Activated naive CD4-positive, alpha-beta T cell treated with anti-CD3 and anti-CD28 coated beads, Interleukin-2, amount 50 U/mL, for 24 hours (primary cell): ENCODE data around the gene QRICH1.

ENCODE experiments used
- H3K27ac Mint-ChIP-seq: one replicate; pipeline ENCODE4 v1.8.0; 2021; ENCODE audit warnings: mild to moderate bottlenecking, mixed read lengths
- H3K27me3 Mint-ChIP-seq: one replicate; pipeline ENCODE4 v1.8.0; 2021; ENCODE audit warnings: mixed read lengths
- H3K36me3 Mint-ChIP-seq: one replicate; pipeline ENCODE4 v1.8.0; 2021; ENCODE audit warnings: mixed read lengths
- H3K4me1 Mint-ChIP-seq: one replicate; pipeline ENCODE4 v1.8.0; 2021; ENCODE audit warnings: mixed read lengths
- H3K4me3 Mint-ChIP-seq: one replicate; pipeline ENCODE4 v1.8.0; 2021; ENCODE audit warnings: mild to moderate bottlenecking, mixed read lengths
- H3K9me3 Mint-ChIP-seq: one replicate; pipeline ENCODE4 v1.8.0; 2021; ENCODE audit warnings: mixed read lengths

Gene QRICH1

DNA sequence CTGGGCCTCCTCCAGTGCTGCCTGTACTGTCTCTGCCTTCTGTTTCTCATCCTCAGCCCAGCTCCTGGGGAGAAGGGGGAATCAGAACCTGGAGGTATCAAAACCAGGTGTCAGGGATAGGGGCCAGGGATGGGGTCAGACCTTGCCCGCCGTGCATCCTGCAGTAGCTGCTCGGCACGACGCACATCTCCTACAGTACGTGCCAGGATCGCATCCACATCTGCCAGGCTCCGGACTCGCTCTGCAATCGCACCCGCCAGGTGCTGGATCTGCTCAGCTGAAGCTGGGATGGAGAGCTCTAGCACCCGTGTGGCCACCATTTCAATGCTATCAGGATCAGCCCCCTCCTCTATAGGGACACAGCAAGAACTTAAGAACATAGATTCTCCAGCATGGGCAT lies 28.2 kb upstream of the QRICH1 start:
- H3K27ac Mint-ChIP-seq, result peak overlapping the region; percentile 70
- peaks cover 2% of the 10 kb centered on the region for H3K36me3 Mint-ChIP-seq
- peak overlapping the region; percentile 92 for H3K4me3 Mint-ChIP-seq
- no peaks in the 10 kb centered on the region for H3K27me3 Mint-ChIP-seq
- H3K9me3 Mint-ChIP-seq, result no peaks in the 10 kb centered on the region
- peaks cover 23% of the 10 kb centered on the region for H3K4me1 Mint-ChIP-seq

DNA sequence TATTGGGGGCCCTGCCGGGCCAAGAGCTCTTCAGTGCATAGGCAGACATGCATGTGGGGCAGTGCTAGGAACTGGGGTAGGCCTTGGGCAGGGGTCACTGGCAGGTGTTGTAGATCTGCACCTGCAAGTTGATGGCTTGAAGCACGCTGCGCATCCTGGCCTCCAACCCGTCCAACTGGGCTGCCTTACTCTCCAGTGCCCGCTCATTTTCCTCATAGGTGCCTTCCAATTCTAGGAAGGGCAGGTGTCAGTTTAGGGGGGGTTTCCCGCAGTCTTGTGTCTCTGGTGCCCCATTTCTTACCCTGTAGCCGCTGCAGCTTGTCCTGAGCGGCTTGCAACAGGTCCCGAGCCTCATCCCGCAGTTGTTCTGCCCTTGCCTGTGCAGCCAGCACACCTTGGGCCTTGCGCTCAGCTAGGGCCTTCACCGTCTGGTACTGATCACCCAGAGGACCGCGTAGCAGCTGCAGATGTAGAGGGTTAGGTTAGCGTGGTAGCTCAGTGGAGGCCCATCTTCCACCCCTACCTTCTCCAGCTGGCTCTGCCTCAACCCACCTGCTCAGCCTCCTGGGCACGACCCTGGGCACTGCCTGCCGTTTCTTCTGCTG lies 27.4 kb upstream of the QRICH1 start:
- Mint-ChIP-seq H3K27me3 (no peaks in the 10 kb centered on the region), H3K36me3 (peaks cover 2% of the 10 kb centered on the region), H3K4me1 (peaks cover 23% of the 10 kb centered on the region), H3K9me3 (no peaks in the 10 kb centered on the region), H3K4me3 (peak overlapping the region; percentile 92), H3K27ac (peak overlapping the region; percentile 74)

DNA sequence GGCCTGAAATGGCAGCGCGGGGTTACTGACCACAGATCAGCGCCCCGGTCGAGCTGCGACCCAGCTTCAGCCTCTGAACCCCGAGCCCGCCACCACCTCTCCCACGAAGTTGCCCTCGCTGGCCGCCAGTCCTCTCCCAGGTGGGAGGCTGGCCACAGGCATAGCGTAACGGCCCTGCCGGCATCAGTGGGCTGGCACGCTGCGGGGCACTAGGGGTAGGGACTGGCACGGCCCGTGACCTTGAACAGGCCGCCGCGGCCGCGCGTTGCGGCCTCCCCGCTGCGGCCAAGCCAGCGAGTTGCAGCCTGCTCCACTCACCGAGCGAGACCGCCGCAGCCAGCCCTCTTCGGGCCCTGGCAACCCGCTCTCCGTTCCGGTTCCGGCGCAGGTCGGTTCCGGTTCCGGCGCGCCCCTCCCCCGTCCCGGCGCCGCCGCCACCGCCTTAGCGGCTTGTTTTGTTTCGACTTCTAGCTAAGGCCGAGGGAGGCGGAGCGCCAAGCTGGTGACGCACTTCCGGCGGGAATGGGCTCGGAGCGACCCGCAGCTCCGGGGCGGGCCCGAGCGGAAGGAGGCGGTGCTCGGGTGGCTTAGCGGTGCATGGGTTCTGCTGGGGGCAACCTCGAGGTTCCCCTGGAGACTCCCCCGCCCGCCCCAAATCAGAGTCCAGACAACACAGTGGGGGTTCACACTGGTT lies 26.7 kb upstream of the QRICH1 start, which contains the start of gene USP19:
Gene USP19, minus strand, starts transcription at position 386 of the 694 bp plus-strand sequence. CDS start 1,678 bp downstream, outside the sequence.
- no peaks in the 10 kb centered on the region for H3K27me3 Mint-ChIP-seq
- no peaks in the 10 kb centered on the region for H3K9me3 Mint-ChIP-seq
- H3K36me3 Mint-ChIP-seq, result peaks cover 2% of the 10 kb centered on the region
- H3K4me3 Mint-ChIP-seq, result peak within 1 kb of the TSS; percentile 92
- peaks cover 23% of the 10 kb centered on the region for H3K4me1 Mint-ChIP-seq
- peak within 1 kb of the TSS; percentile 90 for H3K27ac Mint-ChIP-seq

DNA sequence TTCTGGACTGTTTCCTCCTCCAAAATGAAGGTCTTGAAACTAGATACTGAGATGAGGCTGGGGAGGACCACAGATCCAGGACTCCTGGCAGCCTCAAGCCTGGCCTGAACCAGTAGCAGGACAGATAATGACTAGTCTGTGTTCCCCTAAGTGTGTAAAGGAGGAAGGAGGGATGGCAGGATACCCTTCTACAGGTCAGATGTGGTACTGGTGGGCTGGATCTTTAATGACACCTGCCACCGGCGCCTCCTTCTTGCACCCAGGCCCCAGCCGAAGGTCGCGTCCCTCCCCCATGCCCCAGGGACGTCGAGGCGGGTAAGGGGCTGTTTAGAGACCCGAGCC lies 26.2 kb upstream of the QRICH1 start:
- Mint-ChIP-seq H3K9me3 (no peaks in the 10 kb centered on the region), H3K36me3 (peaks cover 2% of the 10 kb centered on the region), H3K27me3 (no peaks in the 10 kb centered on the region), H3K4me1 (peaks cover 23% of the 10 kb centered on the region), H3K27ac (peak overlapping the region; percentile 90), H3K4me3 (peak overlapping the region; percentile 92)

DNA sequence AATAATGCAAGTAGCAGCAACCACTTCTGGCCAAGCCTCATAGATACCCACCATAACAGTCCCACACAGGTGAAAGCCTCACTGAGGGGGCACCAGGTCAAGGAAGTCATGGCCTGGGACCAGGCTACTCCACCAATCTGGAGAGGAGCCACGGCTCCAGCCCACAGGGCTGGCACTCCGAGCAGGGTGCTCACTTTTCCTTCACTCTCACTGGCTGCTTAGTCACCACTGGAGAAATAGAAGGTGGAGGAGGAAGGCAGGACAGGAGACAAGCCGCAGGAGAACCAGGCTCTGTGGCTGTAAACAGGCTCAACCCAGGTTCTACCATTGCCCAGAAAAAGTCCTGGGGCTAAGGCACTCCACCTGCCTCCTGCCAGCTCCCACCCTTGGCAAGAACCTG lies 25.6 kb upstream of the QRICH1 start:
- Mint-ChIP-seq H3K4me3 (peak overlapping the region; percentile 92), H3K36me3 (peaks cover 2% of the 10 kb centered on the region), H3K4me1 (peaks cover 23% of the 10 kb centered on the region), H3K27me3 (no peaks in the 10 kb centered on the region), H3K9me3 (no peaks in the 10 kb centered on the region), H3K27ac (peak overlapping the region; percentile 51)

DNA sequence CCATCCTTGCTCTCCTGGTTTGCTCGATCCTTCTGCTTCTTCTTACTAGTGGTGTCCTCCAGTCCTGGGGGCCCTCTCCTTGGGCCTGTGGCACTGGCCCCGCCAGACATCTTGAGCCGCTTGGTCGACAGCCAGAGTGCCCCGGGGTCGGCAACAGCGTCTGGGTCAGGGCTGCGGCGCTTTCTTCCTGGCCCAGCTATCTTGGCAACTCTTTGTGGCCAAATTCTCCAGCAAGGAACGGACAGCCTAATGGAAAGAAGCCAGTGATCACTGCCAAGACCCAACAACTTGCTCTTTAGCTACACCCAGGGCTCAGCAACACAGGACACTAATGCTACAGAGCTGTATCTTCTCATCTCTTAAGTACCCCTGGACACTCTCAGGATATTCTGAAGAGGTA lies 25.2 kb upstream of the QRICH1 start:
- Mint-ChIP-seq H3K27ac (peak overlapping the region; percentile 51), H3K4me3 (peak overlapping the region; percentile 92), H3K9me3 (no peaks in the 10 kb centered on the region), H3K4me1 (peaks cover 23% of the 10 kb centered on the region), H3K36me3 (peaks cover 2% of the 10 kb centered on the region), H3K27me3 (no peaks in the 10 kb centered on the region)

DNA sequence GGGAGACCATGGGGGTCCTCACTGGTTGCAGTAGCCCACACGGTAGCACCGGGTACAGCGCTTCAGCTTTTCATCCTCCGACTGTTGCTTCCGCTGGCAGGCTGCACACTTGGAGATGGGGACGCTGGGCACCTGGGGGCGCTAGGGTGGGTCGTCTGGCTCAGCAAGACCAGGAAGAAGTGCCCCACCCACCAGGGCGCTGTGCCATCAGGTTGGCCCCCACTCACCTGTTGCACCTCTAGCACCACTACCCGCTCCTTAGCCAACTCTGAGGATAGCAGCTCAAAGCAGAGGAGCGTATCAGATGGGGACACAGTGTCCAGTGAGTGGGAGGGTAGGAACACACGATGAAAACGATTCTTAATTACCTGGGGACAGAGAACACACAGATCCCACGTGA lies 18.4 kb upstream of the QRICH1 start:
- Mint-ChIP-seq H3K4me1 (peaks cover under 1% of the 10 kb centered on the region), H3K36me3 (peaks cover 2% of the 10 kb centered on the region), H3K27ac (no peak overlapping the region), H3K27me3 (no peaks in the 10 kb centered on the region), H3K4me3 (no peak overlapping the region), H3K9me3 (no peaks in the 10 kb centered on the region)

DNA sequence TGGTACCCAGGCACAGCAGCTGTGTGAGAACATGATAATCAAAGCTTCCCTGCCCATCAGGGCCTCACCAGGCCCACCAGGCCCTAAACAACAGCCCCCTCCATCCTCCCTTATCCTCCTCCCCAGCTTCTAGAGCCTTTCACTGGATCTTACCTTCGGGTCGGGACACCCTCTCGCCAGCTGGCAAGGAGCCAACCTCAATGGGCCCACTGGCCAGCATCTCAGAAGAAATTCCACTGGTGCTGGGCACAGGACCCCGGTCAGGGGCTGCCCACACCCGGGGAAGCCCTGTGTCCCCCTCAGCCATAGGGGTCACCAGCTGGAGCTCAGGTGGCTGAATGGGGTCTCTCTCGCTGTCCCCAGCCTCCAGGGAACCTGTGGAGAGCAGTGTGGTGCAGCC lies 17.5 kb upstream of the QRICH1 start:
- no peaks in the 10 kb centered on the region for H3K9me3 Mint-ChIP-seq
- no peak overlapping the region for H3K4me3 Mint-ChIP-seq
- peaks cover 2% of the 10 kb centered on the region for H3K36me3 Mint-ChIP-seq
- H3K27me3 Mint-ChIP-seq, result no peaks in the 10 kb centered on the region
- no peak overlapping the region for H3K27ac Mint-ChIP-seq
- no peaks in the 10 kb centered on the region for H3K4me1 Mint-ChIP-seq

DNA sequence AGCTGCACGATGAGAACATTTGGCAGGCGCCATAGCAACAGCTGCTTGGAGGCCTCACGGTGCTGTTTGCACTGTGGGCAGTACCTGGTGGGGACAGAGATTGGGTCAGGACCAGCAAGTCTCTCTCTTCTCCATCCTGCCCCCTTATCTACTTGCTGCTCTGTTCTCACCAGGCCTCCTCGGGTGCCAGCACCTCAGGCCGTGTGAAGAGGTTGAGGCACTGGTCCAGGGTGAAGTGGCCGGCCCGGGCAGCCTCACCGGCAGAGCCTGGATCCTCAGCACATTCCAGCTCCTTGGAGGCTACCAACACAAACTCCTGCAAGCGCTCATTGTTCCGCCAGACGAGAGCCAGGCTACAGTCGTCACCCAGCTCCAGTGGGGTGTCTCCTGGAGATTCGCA lies 16.9 kb upstream of the QRICH1 start:
- no peak overlapping the region for H3K4me3 Mint-ChIP-seq
- no peak overlapping the region for H3K27ac Mint-ChIP-seq
- no peaks in the 10 kb centered on the region for H3K9me3 Mint-ChIP-seq
- H3K36me3 Mint-ChIP-seq, result peaks cover 2% of the 10 kb centered on the region
- H3K27me3 Mint-ChIP-seq, result no peaks in the 10 kb centered on the region
- H3K4me1 Mint-ChIP-seq, result peaks cover 2% of the 10 kb centered on the region

DNA sequence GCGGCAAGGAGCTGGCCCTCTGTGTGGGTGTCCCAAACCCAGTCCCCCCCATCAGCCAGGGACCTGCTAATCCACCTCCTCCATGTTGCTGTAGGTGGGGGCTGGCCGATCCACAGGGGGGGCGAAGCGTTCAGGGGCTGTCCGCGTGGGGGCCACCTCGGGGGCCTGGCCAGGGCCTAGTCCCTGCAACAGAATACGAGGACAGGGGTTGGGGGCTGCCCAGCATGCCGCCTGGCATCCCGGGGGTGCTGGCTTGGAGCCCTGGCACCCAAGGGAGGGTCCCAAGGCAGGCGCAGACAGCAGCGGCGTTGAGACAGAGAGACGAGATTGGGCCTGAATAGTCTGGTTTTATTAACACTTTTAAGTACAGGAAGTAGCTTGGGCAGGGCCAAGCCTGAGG lies 14.5 kb upstream of the QRICH1 start:
- H3K4me1 Mint-ChIP-seq, result peaks cover 22% of the 10 kb centered on the region
- H3K36me3 Mint-ChIP-seq, result peaks cover 4% of the 10 kb centered on the region
- H3K27me3 Mint-ChIP-seq, result no peaks in the 10 kb centered on the region
- H3K9me3 Mint-ChIP-seq, result no peaks in the 10 kb centered on the region
- no peak overlapping the region for H3K4me3 Mint-ChIP-seq
- H3K27ac Mint-ChIP-seq, result no peak overlapping the region

DNA sequence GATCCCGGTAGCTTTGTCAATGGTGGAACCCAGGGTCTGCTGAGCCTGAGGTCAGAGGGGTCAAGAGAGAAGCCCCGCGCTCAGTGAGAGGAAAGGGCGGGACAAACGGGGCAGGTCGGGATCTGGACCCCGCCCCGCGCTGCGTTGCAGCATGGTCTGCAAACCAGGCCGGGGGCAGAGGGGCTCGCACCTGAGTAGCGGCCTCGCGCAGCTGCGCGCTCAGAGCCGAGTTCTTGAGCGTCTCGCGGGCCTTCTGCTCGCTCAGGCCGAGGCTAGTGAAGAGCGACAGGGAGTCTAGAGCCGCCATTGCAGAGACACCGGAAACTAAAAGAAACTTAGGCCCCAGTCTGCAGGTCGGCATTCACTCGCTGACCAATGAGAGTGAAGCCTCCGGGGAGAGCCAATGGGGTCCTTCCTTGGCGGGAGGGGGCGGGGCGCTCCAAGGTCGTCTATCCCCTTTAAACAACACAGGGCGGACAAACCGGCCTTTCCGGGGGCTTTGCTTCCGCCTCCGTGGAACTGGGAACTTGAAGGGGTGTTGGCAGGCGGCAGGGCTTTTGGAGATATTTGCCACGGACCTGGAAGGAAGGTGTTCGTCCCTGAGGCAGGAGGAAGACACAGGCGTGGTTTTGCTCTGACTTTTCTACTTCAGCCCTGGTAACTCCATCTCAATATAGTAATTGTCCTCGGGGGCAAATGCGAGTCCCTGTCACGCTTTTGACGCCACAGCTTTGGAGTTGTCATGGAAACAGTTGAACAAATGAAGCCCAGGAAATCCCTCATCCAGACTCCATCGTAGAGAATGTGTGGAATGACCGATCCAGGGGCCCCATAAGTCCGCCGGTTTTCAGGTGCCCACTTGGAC lies 10.8 kb upstream of the QRICH1 start, which contains the start of gene QARS1:
Gene QARS1, minus strand, starts transcription at position 331 of the 865 bp plus-strand sequence. Its CDS starts 24 bp downstream, at position 307.
- Mint-ChIP-seq H3K9me3 (no peaks in the 10 kb centered on the region), H3K36me3 (peaks cover 5% of the 10 kb centered on the region), H3K4me3 (peak within 1 kb of the TSS; percentile 97), H3K27ac (peak within 1 kb of the TSS; percentile 98), H3K27me3 (no peaks in the 10 kb centered on the region), H3K4me1 (peaks cover 24% of the 10 kb centered on the region)

DNA sequence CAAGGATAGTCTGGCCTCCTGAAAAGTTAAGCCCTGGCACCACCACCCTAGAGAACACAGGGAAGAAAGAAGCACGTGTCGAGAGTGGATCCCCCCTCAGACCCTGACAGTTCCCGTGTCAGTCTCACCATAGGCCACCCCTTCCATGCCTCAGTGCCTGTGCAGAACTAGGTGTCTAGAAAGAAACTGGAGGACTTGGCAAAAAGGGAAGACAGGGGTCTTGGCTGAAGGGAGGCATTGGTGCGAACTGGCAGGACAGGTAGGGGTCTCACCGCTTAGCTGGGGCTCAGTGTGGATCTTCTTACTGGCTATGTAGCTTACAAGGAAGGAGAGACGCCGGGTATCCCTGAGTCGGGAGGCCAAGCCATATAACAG lies 10.2 kb upstream of the QRICH1 start:
- peak overlapping the region; percentile 98 for H3K27ac Mint-ChIP-seq
- peak overlapping the region; percentile 97 for H3K4me3 Mint-ChIP-seq
- H3K4me1 Mint-ChIP-seq, result peaks cover 24% of the 10 kb centered on the region
- no peaks in the 10 kb centered on the region for H3K9me3 Mint-ChIP-seq
- H3K36me3 Mint-ChIP-seq, result peaks cover 8% of the 10 kb centered on the region
- no peaks in the 10 kb centered on the region for H3K27me3 Mint-ChIP-seq

DNA sequence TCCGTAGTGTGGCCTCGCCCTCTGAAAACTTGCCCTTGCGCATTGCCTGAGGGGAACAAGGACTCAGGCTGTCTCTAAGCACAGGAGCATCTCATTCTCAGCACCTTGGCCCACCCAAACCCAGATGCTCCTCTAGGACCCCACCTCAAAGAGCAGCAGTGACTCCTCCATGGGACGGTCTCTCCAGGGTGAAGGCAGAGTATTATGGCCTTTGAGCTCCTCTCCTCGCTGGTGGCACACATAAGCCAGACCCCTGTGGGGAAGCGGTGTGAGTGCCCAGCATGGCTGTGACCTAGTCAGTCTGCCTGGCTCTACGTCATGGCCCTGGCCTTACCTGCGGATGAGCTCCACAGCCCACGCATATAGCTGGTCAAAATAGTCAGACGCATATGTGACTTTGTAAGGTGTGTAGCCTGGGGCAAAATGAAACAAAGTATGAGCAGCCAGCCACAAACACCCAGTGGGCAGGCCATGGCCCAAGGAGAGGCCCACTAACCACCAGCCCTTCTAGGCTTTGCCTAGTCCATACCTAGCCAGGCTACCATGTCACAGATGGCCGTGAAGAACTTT lies 6.3 kb upstream of the QRICH1 start:
- Mint-ChIP-seq H3K27ac (no peak overlapping the region), H3K36me3 (peaks cover 8% of the 10 kb centered on the region), H3K27me3 (no peaks in the 10 kb centered on the region)

DNA sequence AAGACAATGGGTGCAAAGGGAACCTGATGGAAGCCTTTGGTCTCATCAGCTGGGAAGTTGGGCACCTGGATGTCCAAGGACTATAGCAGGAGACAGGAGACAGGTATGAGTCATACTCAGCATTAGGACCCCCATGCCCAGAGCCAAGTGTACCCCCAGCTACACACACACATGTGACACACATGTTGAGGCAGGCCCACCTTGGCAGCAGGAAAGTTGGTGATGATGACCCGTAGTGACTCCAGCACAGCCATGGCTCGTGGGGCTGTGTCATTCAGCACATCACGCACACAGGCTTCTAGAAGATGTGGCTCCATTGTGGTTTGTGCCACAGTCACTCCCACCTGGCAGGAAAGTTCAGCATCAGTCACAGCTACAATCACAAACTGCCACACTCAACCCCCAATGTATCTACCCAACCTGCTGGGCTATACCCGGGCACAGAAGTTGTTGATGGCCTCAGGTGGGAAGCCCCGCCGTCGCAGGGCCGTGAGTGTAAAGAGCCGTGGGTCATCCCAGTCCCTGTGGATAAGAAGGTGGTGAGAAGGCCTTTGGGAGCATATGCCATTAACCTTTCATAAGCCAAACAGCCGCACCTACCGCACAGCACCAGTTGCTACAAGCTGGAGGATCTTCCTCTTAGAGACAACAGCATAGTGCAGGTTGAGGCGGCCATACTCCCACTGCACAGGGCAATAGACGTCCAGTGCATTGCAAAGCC lies 5.2 kb upstream of the QRICH1 start:
- H3K9me3 Mint-ChIP-seq, result no peaks in the 10 kb centered on the region
- no peak overlapping the region for H3K27ac Mint-ChIP-seq
- H3K27me3 Mint-ChIP-seq, result no peaks in the 10 kb centered on the region
- peaks cover 7% of the 10 kb centered on the region for H3K36me3 Mint-ChIP-seq
- peaks cover 10% of the 10 kb centered on the region for H3K4me1 Mint-ChIP-seq
- no peak overlapping the region for H3K4me3 Mint-ChIP-seq

More for the DNA sequence above, 6.3 kb upstream of the QRICH1 start:
- H3K4me1 Mint-ChIP-seq, result peaks cover 20% of the 10 kb centered on the region
- no peak overlapping the region for H3K4me3 Mint-ChIP-seq
- H3K9me3 Mint-ChIP-seq, result no peaks in the 10 kb centered on the region

DNA sequence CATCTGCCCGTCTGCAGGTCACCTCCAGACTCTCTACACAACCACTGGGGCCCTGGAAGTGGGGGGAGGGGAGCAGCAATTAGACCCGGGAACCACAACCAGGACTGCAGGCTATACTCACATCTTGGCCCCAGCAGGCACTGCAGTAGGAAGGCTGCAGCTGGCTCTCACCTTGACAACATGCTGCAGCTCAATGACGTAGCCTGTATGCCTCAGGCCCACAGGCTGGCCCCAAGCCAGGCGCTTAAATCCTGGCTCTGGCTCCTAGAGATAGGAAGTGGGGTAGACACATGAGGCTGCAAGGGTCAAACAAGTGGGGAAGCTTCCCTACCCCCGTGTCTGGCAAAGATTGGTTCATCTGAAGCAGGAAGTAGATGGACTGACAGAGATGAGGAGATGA lies 4.6 kb upstream of the QRICH1 start:
- Mint-ChIP-seq H3K9me3 (no peaks in the 10 kb centered on the region), H3K27me3 (no peaks in the 10 kb centered on the region), H3K27ac (no peak overlapping the region), H3K4me3 (no peak overlapping the region), H3K4me1 (peaks cover 4% of the 10 kb centered on the region), H3K36me3 (peaks cover 7% of the 10 kb centered on the region)
